NCI-H446 (cell line): ENCODE data around the gene CMC2.

Experiments
- DNase-seq, 2 experiments: peaks; one replicate each; lab custom pipeline; 2025; lab: John Stamatoyannopoulos, UW

The CMC2 gene

DNA sequence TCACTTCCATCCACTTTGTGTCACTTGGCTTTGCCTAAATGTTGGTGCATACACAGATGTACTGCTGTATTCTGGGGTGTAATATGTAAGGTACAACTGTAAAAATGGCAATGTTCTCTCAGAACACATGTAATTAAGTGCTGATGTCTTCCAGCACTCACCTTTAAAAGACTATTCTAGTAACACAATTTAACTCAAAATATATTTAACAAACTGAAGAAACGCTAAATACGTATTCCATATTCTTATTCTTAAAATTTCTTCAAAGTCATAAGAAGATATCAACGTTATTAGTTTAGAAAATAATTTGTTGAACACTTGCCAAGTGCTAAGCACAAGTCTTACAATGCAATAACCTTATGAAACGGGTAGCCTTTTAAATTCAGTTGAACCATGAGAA lies 3.6 kb downstream of the CMC2 start:
- no peak for DNase-seq

DNA sequence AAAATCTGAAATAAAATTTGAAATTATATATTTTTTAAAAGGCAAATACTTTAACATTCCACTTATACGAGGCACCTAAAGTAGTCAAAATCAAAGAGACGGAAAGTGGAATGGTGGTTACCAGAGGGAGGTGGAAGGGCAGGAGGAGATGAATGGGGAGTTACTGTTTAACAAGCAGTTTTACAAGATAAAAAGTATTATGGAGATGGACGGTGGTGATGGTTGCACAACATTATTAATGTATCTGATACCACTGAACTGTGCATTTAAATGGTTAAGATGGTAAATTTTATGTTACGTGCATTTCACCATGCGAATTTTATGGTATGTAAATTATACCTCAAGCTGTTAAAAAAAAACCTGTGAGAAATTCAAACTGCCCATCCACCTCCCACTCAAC lies 5.4 kb downstream of the CMC2 start:
- DNase-seq: no peak

DNA sequence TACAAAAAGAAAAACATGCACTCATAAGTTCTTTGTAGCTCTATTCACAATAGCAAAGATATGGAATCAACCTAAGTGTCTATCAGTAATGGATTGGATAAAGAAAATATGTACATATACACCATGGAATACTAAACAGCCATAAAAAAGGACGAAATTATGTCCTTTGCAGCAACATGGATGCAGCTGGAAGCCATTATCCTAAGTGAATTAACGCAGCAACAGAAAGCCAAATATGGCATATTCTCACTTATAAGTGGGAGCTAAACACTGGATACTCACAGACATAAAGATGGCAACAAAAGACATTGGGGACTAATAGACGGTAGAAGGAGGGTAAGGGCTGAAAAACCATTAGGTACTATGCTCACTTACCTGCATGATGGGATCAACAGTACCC lies 5.8 kb downstream of the CMC2 start:
- no peak for DNase-seq

DNA sequence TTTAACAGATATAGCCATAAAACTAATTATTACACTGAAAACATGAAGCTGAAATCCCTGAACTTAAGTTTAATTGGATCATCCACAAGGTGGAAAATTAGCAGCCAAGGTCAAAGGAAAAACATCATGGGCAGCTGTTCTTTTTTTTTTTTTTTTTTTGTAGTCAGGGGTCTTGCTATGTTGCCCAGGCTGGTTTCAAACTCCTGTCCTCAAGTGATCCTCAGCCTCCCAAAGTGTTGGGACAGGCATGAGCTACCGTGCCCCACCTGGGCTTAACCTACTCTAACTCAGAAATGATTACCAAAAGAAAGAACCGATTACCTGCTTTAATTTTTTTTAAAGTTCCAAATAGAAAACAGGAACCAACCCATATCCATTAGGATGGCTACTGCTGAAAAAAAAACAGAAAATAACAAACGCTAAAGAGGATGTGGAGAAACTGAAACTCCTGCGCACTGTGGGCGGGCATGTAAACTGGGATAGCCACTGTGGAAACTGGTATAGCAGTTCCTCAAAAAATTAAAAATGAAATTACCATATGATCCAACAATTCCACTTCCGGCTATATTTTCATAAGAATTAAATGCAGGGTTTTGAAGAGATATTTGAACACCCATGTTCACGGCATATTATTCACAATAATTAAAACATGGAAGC lies 8.6 kb downstream of the CMC2 start:
- no peak for DNase-seq

DNA sequence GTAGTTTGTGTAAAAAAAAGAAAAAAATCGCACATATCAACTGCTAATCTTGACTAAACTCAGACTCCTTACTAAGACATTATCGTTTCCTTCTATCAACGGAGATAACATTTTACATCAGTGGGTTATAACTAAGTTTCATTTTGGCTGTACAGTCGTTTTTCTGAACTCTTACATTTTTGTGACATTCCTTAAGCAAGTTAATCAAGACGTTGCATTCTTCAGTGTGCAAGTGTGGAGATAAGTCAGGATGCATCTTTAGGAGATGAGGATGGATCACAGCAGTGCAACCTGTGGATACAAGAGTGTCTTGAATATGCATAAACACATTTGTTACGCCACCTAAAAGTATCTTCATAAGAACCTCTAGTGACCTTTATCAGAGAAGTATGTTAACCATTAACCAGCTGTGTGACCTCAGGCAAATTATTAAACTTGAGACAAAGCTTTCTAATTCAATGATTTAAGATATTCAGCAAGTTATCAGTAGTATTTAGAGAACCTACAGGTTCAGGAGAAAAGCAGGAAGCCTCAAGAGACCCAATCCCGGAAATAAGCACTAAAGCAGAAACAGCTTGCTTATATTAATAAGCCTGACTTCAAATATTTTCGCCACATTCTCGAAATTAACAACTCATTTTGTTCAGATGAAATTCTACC lies 9.4 kb downstream of the CMC2 start:
- DNase-seq: no peak

DNA sequence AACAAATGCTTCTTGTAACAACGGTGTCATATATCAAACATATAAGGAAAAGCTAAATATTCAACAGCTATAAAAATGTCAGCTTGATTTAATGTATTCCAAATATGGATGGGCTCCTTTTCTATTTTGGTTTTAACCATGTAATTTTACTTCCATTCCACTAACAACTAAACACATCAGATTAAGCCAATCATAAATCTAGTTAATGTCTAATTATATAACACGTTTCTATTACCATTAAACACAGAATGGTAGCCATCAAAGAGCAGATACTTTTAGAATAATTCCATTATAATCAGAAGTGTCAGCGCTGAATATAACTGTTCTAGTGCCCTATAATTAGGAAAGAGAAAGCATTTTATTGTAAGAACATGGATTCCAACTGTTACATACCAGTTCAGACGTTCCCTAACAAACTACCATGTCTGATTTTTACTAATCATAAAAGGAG lies 10.0 kb downstream of the CMC2 start:
- no peak for DNase-seq

DNA sequence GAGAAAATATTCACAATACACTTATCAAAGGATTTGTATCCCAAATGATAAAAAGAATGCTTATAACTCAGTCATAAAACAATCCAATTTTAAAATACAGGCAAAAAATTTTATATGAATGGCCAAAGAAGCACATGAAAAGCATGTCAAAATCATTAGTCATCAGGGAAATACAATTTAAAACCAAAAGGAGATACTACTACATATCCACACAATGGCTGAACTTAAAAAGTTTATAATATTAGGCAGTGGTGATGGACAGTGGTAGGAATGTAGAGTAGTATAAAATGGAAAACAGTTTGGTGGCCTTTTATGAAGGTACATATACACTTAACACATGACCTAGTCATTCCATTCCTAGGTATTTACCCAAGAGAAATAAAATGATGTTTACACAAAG lies 12.2 kb downstream of the CMC2 start:
- DNase-seq: no peak

DNA sequence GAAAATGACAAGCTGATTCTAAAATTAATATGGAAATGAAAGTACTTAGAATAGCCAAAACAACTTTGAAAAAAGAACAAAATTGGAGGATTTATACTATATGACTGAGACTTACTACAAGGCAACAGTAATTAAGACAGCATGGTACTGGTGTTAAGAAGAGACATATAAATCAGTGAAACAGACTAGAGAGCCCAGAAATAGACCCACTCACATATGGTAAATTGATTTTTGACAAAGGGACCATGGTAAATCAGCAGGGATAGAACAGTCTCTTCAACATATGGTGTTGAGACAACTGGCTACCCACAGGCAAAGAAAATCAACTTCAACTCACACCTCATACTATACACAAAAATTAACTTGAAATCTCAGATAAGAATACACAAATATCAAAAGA lies 12.9 kb downstream of the CMC2 start:
- peak in 1 of 2 experiments; percentile 39 for DNase-seq

DNA sequence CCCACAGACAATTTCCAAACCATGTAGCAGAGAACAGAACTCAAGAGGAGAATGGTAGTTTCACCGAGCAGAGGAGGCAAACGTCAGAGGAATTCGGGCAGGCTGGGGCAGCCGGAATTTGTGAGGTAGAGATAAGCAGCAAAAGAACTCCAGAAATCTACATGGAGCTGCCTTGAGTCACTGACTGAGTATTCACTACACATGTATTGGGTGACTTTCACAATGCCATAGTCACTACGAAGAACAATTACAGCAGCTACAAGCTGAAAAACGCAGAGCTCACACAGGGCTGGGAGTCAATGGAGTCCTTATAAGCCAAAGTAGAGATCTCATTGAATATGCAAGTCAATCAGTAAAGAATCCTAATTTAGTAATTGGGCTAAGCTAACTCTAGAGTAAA lies 13.4 kb downstream of the CMC2 start:
- DNase-seq: no peak

DNA sequence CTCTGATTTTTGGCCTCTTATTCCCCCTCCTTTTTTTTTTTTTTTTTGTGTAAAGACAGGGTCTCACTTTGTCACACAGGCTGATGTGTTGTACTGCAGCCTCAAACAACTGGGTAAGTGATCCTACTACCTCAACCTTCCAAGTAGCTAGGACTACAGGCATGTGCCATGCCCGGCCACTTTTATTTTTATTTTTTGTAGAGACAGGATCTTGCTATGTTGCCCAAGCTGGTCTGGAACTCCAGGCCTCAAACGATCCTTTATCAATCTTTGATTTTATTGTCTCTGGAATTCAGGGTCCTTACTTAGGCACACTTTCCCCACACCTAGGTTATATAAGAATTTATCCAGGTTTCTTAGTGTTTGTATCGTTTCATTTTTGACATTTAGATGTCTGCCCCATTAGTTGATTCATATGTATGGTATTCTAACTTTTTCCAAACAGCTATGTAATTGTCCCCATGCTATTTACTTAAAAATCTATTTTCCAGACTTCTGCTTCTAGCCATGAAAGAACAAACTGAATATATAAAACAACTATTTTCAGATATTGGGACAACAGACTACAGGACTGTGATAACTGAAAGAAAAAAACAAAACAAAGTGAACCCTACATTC lies 13.9 kb downstream of the CMC2 start:
- DNase-seq: no peak

DNA sequence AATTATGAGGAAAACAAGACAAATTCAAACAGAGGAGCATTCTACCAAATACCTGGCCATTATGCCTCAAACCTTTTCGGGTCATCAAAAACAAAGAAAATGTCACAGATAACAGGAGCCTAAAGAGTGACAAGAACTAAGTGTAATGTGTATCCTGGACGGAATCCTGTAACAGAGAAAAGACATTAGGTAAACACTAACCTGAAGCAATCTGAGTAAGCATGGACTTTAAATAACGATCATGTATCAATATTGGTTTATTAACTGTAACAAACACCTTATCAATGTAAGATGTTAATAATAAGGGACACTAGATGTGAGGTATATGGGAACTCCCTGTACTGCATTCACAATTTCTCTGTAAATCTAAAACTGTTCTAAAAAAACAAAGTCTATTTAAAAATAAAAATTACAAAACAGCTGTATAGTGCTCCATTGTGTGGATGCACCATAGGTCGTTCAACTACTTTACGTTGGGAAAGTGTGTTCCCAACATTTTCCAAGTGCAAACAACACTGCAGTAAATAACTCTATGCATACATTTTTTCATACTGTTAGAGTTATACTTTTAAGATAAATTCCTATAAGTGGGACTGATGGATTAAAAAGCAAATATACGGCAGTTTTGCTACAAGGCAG lies 14.8 kb downstream of the CMC2 start:
- DNase-seq: no peak

DNA sequence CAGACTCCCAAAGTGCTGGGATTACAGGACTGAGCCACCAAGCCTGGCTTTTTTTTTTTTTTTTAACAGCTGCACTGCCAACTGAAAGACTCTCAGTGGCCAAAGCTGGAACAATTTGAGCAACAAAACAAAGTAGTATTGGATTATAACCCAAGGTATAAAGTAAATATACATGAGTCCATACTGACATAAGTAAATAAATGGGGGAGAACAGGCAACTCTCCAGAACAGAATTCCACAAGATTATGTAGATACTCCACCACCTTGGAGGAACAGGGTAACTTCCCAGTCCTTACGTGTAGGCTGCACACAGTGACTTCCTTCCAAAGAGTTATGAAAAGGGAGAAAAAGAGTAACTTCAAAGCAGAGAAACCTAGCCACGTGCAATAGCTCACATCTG lies 15.7 kb downstream of the CMC2 start:
- DNase-seq: no peak

DNA sequence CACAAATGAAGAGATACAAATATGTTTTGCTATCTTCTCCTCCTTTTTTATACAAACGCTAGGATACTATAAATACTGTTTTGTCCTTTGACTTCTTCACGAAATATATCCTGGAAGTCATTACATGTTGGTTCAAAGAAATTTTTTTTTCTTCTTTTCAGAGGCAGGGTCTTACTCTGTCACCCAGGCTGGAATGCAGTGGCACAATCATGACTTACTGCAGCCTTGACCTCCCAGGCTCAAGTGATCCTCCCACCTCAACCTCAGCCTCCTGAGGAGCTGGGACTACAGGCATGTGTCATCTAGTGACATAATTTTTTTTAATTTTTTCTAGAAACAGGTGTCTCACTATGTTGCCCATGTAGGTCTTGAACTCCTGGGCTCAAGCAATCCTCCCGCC lies 16.1 kb downstream of the CMC2 start:
- DNase-seq: no peak

DNA sequence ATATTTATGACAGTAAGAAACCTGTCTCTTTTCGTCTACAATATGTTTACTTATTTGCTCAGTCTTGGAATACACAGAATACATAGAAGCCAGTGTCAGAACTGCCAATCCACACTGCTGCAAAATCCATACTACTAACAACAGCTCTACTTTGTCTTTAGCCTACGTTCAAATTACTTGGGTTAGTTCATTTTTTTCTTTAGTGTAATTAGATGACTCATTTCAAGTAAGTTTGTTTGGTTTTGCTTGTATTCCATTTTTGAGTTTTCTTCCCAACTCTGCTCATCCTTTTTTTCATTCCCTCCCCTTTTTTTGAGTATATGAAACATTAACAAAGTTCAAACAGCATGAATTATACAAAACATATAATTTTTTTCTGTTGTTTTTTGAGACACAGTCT lies 16.9 kb downstream of the CMC2 start:
- DNase-seq: no peak

DNA sequence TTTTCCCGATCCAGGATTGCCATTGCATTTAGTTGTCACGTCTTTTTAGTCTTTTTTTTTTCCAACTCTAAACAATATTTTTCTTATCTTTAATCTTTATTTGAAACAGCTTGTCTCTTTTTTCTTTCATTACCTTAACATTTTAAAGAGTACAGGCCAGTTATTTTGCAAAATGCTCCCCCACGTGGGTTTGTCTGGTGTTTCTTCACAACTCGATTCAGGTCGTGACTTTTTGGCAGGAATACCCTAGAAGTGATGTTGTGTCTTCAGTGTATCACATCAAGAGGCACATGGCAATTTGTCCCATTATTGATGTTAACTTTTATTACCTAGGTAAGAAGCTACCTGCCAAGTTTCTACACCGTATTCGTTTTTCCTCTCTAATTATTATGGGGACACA lies 17.9 kb downstream of the CMC2 start:
- DNase-seq: no peak

DNA sequence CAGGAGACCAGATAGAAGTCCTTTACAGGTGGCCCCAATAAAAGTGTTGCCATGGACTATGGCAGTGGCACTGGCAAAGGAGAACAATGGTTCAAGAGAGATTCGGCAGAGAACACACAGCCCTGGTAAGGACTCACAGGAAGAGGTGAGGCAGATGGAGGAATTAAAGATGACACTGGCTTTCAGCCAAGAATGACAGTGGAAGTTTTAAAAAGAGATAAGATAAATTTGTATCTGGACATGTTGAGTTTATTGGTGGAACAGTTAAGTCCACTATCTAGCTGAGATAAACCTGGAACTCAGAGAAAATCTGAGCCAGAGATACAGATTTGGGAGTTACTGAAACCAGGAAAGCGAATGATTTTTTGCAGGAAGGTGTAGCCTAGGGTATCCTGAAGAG lies 20.1 kb downstream of the CMC2 start:
- no peak for DNase-seq

DNA sequence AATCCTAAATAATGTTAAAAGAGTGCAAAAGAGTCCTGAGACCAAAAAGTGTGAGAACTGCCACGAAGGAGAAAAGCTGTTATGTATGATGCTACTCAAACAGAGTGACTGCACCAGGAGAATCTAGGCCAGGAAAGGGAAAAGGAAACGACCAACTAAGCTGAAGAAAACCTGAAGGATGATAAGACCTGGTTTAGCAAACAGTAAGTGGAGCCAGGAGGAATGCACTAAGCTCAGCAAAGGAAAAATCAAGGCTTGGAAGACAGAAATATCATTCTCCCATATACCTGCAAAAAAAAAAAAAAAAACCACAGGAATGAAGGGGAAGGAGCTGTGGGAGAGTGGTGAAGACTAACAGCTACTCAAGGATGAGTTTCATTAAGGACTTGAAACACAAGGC lies 21.1 kb downstream of the CMC2 start:
- no peak for DNase-seq

DNA sequence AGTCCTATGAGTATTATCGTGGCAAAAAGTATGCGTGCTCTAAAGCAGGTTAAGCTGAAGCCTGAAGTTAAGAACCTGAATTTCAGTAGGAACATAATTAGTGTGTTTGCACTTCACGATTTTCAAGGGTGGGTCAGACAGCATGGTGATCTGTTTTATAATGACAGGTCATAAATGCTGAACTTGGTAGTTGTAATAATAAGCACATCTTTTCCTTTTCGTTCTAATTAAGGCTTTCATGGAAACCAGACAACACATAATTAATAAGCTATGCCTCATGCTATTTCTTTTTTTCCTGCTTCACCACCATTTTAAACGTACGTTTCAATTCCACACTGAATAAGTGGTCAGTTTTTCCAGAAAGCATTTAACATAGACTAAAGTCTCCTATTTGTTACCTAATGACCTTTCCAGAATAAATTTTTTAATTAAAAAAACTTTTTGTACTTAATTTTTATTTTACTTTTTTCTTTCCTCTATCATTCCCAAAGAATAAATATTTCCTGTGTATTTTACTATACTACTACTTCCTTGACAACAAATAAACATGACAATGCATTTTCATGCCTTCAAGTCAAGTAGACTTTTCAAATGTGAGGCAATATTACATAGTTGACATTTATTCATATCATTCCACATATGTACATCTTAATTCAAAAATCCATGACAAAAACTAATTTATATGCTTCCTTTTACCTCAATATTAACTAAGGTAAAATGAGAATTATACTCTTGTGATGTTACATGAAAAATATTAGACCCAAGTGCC lies 22.4 kb downstream of the CMC2 start:
- no peak for DNase-seq

DNA sequence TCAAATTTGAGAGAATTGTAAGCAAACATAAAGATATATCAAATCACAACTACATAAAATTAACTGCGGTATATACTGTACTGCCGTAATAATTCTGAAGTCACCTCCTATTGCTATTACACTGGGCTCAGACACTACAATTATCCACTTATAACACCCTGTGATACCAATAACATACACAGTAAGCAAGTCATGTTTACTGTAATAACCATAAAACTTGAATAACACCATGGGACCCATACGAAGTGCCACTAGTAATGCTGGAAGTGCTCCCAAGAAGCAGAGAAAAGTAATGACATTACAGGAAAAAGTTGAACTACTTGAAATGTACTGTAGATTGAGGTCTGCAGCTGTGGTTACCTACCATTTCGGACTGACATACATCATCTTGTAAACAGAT lies 24.0 kb downstream of the CMC2 start:
- no peak for DNase-seq

DNA sequence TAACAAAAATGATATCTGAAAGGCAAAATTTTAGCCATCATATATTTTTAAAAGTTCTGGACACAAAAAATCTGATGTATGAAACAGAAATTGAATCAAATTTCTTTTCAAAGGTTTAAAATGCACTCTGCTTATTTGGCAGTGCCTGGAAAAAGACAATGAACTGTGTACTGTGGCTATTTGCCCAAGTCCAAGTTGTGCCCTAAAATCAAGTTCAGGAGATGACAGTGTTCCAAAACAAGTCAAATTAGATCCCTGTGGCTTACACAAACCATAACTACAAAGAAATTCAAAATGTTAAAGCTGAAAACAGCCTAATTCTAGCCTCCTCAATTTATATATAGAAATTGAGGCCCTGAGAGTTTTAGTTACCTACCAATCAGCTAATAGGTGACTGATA lies 25.6 kb downstream of the CMC2 start:
- no peak for DNase-seq

DNA sequence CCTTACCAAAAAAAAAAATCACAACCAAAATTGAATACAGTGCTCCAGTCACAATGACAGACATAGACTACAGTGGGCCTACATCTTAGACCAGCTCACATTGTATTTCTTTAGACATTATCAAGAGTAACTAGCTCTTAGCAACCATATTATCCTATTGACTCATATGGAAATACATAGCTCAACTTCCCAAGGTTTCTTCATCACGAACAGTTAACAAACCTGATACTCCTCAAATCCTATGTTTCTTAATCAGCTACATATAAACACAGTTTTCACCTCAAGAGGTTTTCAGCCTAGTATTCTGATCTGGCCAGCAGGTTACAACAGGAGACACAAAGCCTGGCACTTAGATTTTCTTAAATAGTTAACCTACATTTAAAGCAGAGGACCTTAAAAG lies 29.7 kb downstream of the CMC2 start:
- DNase-seq: no peak

DNA sequence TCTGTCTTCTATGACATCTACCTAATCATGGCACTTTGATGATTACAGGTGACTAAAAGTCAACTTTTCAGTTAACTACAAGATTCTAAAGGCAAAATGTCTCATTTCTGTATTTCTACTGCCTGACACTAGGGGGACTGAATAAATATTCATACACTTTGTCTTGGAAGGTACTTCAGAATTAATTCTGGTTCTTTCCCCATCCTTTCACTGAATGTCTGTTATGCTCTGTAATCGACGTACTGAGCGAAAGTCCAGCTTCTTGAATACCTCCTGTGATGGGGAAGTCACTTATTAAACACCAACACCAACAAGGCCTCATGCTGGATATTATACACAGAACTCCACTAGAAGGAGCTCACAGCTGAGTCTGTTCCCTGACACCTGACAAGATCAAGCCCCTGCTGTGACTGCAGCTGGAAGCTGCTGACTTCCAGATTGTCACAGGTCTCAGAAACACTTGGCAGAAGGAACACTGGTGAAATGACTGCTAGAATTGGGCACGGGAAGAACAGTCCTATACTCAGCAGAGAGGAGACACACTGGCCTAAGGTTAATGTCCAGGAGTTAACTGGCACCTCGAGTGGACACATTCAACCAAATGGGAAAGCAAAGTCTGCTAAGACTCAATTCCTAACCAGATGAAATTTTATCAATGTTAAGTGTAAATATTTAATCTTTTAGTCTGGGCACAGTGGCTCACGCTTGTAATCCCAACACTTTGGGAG lies 31.9 kb downstream of the CMC2 start:
- peak in 1 of 2 experiments; percentile 8 for DNase-seq
